IMR-90 (cell line): Measurements from ENCODE around the gene TPST1. TPM values are rescaled to one million over a fixed set of nuclear protein-coding genes. Genes with fewer than 3 reads are reported as not detected.

Experiments
- ATAC-seq: fragments of 200-7000 bp; cut with Tn5 transposase; 2 replicates; pipeline ENCODE4 v1.9.1; 2020; ENCODE audit warnings: low read depth, mild to moderate bottlenecking, moderate library complexity
- BruUV-seq: library from RNA; stranded (reverse); fragments of 400-500 nt; replicated peaks from 2 replicates; lab custom pipeline; 2021; lab: Mats Ljungman, UMichigan
- CTCF ChIA-PET: fragments of 300-600 bp; formaldehyde crosslinking; extraction: SDS; loops from one replicate; lab custom pipeline; 2021; ENCODE audit warnings: antibody characterized with exemption; lab: Yijun Ruan, JAX
- POLR2A ChIA-PET: fragments of 300-600 bp; sonication (Branson Sonifier 250); formaldehyde crosslinking; loops from one replicate; lab custom pipeline; 2022; ENCODE audit warnings: antibody characterized with exemption; ENCODE audit not compliant: unreplicated experiment; lab: Charles Lee
- DNase-seq: peaks from one replicate; pipeline ENCODE4 v3.0.0; 2013
- H2AFZ ChIP-seq: replicated peaks from 2 replicates; pipeline ENCODE3; 2013; ENCODE audit warnings: low read length, mild to moderate bottlenecking; ENCODE audit not compliant: poor library complexity
- H2AK5ac ChIP-seq: 2 replicates; pipeline ENCODE4 v1.6.1; 2013; ENCODE audit warnings: low read depth, low read length, inconsistent platforms
- H2AK9ac ChIP-seq: replicated peaks from 2 replicates; pipeline ENCODE3; 2013; ENCODE audit warnings: mild to moderate bottlenecking, low read depth, low read length, moderate library complexity; ENCODE audit not compliant: poor library complexity
- H2BK120ac ChIP-seq: 2 replicates; pipeline ENCODE4 v1.6.1; 2013; ENCODE audit warnings: low read depth, low read length, inconsistent platforms
- H2BK15ac ChIP-seq: 3 replicates; pipeline ENCODE4 v1.6.1; 2013; ENCODE audit warnings: low read depth, low read length, inconsistent platforms
- H2BK20ac ChIP-seq: 2 replicates; pipeline ENCODE4 v1.6.1; 2013; ENCODE audit warnings: low read depth, mild to moderate bottlenecking, inconsistent platforms, low read length, moderate library complexity
- H2BK5ac ChIP-seq: 2 replicates; pipeline ENCODE4 v1.6.1; 2013; ENCODE audit warnings: mild to moderate bottlenecking, low read depth, low read length, inconsistent platforms; ENCODE audit not compliant: poor library complexity, severe bottlenecking
- H3K14ac ChIP-seq: replicated peaks from 2 replicates; pipeline ENCODE4 v1.6.1; 2013; ENCODE audit warnings: low read depth, low read length, inconsistent platforms
- H3K18ac ChIP-seq: 2 replicates; pipeline ENCODE4 v1.6.1; 2013; ENCODE audit warnings: low read depth, low read length, control low read depth
- H3K23ac ChIP-seq: 2 replicates; pipeline ENCODE4 v1.6.1; 2013; ENCODE audit warnings: low read depth, low read length, inconsistent platforms
- H3K27ac ChIP-seq: 2 replicates; pipeline ENCODE4 v1.5.1; 2013; ENCODE audit warnings: mild to moderate bottlenecking, control low read depth, low read length; ENCODE audit not compliant: insufficient read depth
- H3K27me3 ChIP-seq: 2 replicates; pipeline ENCODE4 v1.6.1; 2013; ENCODE audit warnings: low read length; ENCODE audit not compliant: control insufficient read depth, insufficient read depth
- H3K36me3 ChIP-seq: 2 replicates; pipeline ENCODE4 v1.6.1; 2013; ENCODE audit warnings: low read length, mixed read lengths; ENCODE audit not compliant: control insufficient read depth, insufficient read depth
- H3K4ac ChIP-seq: 2 replicates; pipeline ENCODE4 v1.6.1; 2013; ENCODE audit warnings: low read depth, low read length, inconsistent platforms
- H3K4me1 ChIP-seq: 2 replicates; pipeline ENCODE4 v1.6.1; 2013; ENCODE audit warnings: low read length, mixed read lengths; ENCODE audit not compliant: control insufficient read depth, insufficient read depth
- H3K4me2 ChIP-seq: 2 replicates; pipeline ENCODE4 v1.6.1; 2013; ENCODE audit warnings: low read depth, mild to moderate bottlenecking, control low read depth, low read length, moderate library complexity
- H3K4me3 ChIP-seq: 2 replicates; pipeline ENCODE4 v1.5.1; 2013; ENCODE audit warnings: low read depth, mild to moderate bottlenecking, control low read depth, low read length, moderate library complexity; ENCODE audit not compliant: insufficient read depth
- H3K56ac ChIP-seq: 2 replicates; pipeline ENCODE4 v1.6.1; 2013; ENCODE audit warnings: low read length, inconsistent platforms; ENCODE audit not compliant: insufficient read depth; ENCODE audit errors: extremely low read depth
- H3K79me1 ChIP-seq, 2 experiments: 2 replicates each; pipeline ENCODE4 v1.6.1; 2013; ENCODE audit warnings: low read length in 2 of 2, inconsistent platforms in 1 of 2, low read depth in 1 of 2
- H3K9ac ChIP-seq: 2 replicates; pipeline ENCODE4 v1.6.1; 2013; ENCODE audit warnings: low read depth, low read length, control low read depth
- H3K9me1 ChIP-seq: 2 replicates; pipeline ENCODE4 v1.6.1; 2013; ENCODE audit warnings: low read length, inconsistent platforms; ENCODE audit not compliant: insufficient read depth
- H3K9me3 ChIP-seq: 2 replicates; pipeline ENCODE4 v1.6.1; 2013; ENCODE audit warnings: low read length; ENCODE audit not compliant: control insufficient read depth, insufficient read depth
- H4K20me1 ChIP-seq: 2 replicates; pipeline ENCODE4 v1.6.1; 2013; ENCODE audit warnings: low read length, inconsistent platforms; ENCODE audit not compliant: insufficient read depth
- H4K5ac ChIP-seq: 2 replicates; pipeline ENCODE4 v1.6.1; 2013; ENCODE audit warnings: mild to moderate bottlenecking, low read depth, low read length, control low read depth
- H4K8ac ChIP-seq, 2 experiments: 2 replicates each; pipeline ENCODE4 v1.6.1; 2013; ENCODE audit warnings: low read depth in 2 of 2, low read length in 2 of 2, control low read depth in 1 of 2, inconsistent platforms in 1 of 2
- H4K91ac ChIP-seq: 2 replicates; pipeline ENCODE4 v1.6.1; 2013; ENCODE audit warnings: low read depth, low read length, inconsistent platforms; ENCODE audit not compliant: insufficient read depth
- BHLHE40 ChIP-seq: fragments of 150-350 bp; IDR thresholded peaks from 2 replicates; pipeline ENCODE4 v1.6.1; 2016; ENCODE audit warnings: mild to moderate bottlenecking, low read depth, low read length
- CEBPB ChIP-seq: IDR thresholded peaks from 2 replicates; pipeline ENCODE4 v1.6.1; 2012; ENCODE audit warnings: low read depth, low read length, improper control_type of control experiment
- CHD1 ChIP-seq: IDR thresholded peaks from 2 replicates; pipeline ENCODE4 v1.6.1; 2012; ENCODE audit warnings: low read depth, low read length, improper control_type of control experiment
- CTCF ChIP-seq: conservative IDR thresholded peaks from 2 replicates; pipeline ENCODE4 v1.5.1; 2012; ENCODE audit warnings: mild to moderate bottlenecking, low read depth, low read length, improper control_type of control experiment
- ELK1 ChIP-seq: fragments of 150-350 bp; IDR thresholded peaks from 2 replicates; pipeline ENCODE4 v1.6.1; 2016; ENCODE audit warnings: low read depth, mild to moderate bottlenecking, low read length, moderate library complexity, borderline replicate concordance
- FOS ChIP-seq: fragments of 150-350 bp; IDR thresholded peaks from 2 replicates; pipeline ENCODE4 v1.6.1; 2016; ENCODE audit warnings: low read depth, low read length
- MAFK ChIP-seq: IDR thresholded peaks from 2 replicates; pipeline ENCODE4 v1.6.1; 2012; ENCODE audit warnings: low read depth, low read length, improper control_type of control experiment
- MAZ ChIP-seq: IDR thresholded peaks from 2 replicates; pipeline ENCODE4 v1.6.1; 2012; ENCODE audit warnings: low read depth, mild to moderate bottlenecking, low read length, improper control_type of control experiment, moderate library complexity, borderline replicate concordance
- MXI1 ChIP-seq: IDR thresholded peaks from 2 replicates; pipeline ENCODE4 v1.6.1; 2012; ENCODE audit warnings: low read depth, mild to moderate bottlenecking, low read length, moderate library complexity, borderline replicate concordance
- NFE2L2 ChIP-seq: fragments of 150-350 bp; IDR thresholded peaks from 2 replicates; pipeline ENCODE4 v1.6.1; 2016; ENCODE audit warnings: low read depth, mild to moderate bottlenecking, low read length
- POLR2A ChIP-seq: IDR thresholded peaks from 2 replicates; pipeline ENCODE4 v1.6.1; 2012; ENCODE audit warnings: mild to moderate bottlenecking, low read depth, low read length
- RAD21 ChIP-seq: IDR thresholded peaks from 2 replicates; pipeline ENCODE4 v1.6.1; 2012; ENCODE audit warnings: low read length, improper control_type of control experiment
- RCOR1 ChIP-seq: IDR thresholded peaks from 2 replicates; pipeline ENCODE4 v1.6.1; 2012; ENCODE audit warnings: mild to moderate bottlenecking, low read length, improper control_type of control experiment; ENCODE audit not compliant: insufficient replicate concordance
- RFX5 ChIP-seq: IDR thresholded peaks from 2 replicates; pipeline ENCODE4 v1.8.0; 2012; ENCODE audit warnings: low read depth, mild to moderate bottlenecking, low read length, moderate library complexity
- SMC3 ChIP-seq: fragments of 150-350 bp; IDR thresholded peaks from 2 replicates; pipeline ENCODE4 v1.6.1; 2016; ENCODE audit warnings: low read depth, mild to moderate bottlenecking, antibody characterized with exemption, low read length, moderate library complexity
- USF2 ChIP-seq: fragments of 150-350 bp; IDR thresholded peaks from 2 replicates; pipeline ENCODE4 v1.6.1; 2017; ENCODE audit warnings: mild to moderate bottlenecking, antibody characterized with exemption, low read length, low read depth
- WGBS, 2 experiments: methylation state at CpG; one replicate each; pipeline versions ENCODE4 v1.1.5 to v1.1.7; 2013; ENCODE audit warnings: missing lambda C conversion rate in 2 of 2; ENCODE audit not compliant: insufficient read length in 1 of 2; ENCODE audit errors: extremely low coverage in 2 of 2; 5-methylcytosine and 5-hydroxymethylcytosine counted together
- dilution Hi-C: fragments of 300-500 bp; cut with HindIII; formaldehyde crosslinking; loops from one replicate; pipeline ENCODE4 v1.14.3; 2018; ENCODE audit warnings: low sequenced_read_pairs; ENCODE audit not compliant: unreplicated experiment
- in situ Hi-C: fragments of 300-500 bp; cut with MboI; formaldehyde crosslinking; loops from 3 replicates; pipeline ENCODE4 v1.14.3; 2019; ENCODE audit warnings: low sequenced_read_pairs, inconsistent platforms, mixed read lengths
- intact Hi-C: fragments of 100-400 bp; cut with micrococcal nuclease; formaldehyde crosslinking; loops from 2 replicates; pipeline ENCODE4 v1.10.0; 2022
- polyA plus RNA-seq, 3 experiments: library from polyadenylated mRNA; depleted of rRNA; stranded (reverse); fragments of >200 nt; gene quantifications; 2 replicates each; pipeline ENCODE4 v1.2.3, GENCODE V29; 2012; ENCODE audit warnings: low replicate concordance in 1 of 3
- total RNA-seq: library from RNA; depleted of rRNA; stranded (reverse); fragments of >200 nt; gene quantifications from 2 replicates; pipeline ENCODE4 v1.2.3, GENCODE V29; 2012

TPST1 gene
- total and polyA plus RNA-seq, 2 of the 4 experiments (the other 2 are of a cell fraction) = 37.7 to 58.6 TPM

- Histone ChIP-seq H4K20me1 (no peaks in the 10 kb centered on the region), H4K5ac (no peak overlapping the region), H2BK20ac (no peak overlapping the region), H3K27me3 (no peaks in the 10 kb centered on the region), H3K9me3 (peaks cover 6% of the 10 kb centered on the region; the same call in 1 of the 2 replicates), H2AK5ac (no peak overlapping the region), H3K14ac (no peak overlapping the region), H3K18ac (no peak overlapping the region), H4K91ac (no peak overlapping the region), H3K79me1 (no peaks in the 10 kb centered on the region), H3K4me3 (no peak overlapping the region), H2BK120ac (no peak overlapping the region), H3K9ac (no peak overlapping the region), H2AFZ (no peak overlapping the region), H3K4me2 (no peak overlapping the region), H3K27ac (no peak overlapping the region), H3K36me3 (no peaks in the 10 kb centered on the region), H3K9me1 (peaks cover 5% of the 10 kb centered on the region; the same call in 1 of the 2 replicates), H4K8ac (no peak overlapping the region), H2AK9ac (no peak overlapping the region), H3K4me1 (peaks cover 2% of the 10 kb centered on the region; the same call in 1 of the 2 replicates), H3K56ac (no peak overlapping the region), H2BK15ac (no peak overlapping the region), H3K4ac (no peak overlapping the region), H2BK5ac (no peak overlapping the region), H3K23ac (no peak overlapping the region)
- dilution Hi-C loops = no loop called here
- no CpG with 5 or more reads among the region's 3 CpGs for WGBS, 2 experiments
- ChIA-PET POLR2A (no interaction called here), CTCF (no interaction called here)
- ATAC-seq = no peak
- no peak for DNase-seq
- in situ Hi-C loops = no loop called here
- intact Hi-C loops = no loop called here
- BruUV-seq = no TSS peak
- TF ChIP-seq FOS = no peak
- TF ChIP-seq ELK1 = no peak
- TF ChIP-seq CEBPB = no peak
- no peak for TF ChIP-seq RAD21
- TF ChIP-seq POLR2A = no peak
- no peak for TF ChIP-seq CTCF
- no peak for TF ChIP-seq CHD1
- TF ChIP-seq BHLHE40 = no peak
- TF ChIP-seq RFX5 = no peak
- TF ChIP-seq NFE2L2 = no peak
- TF ChIP-seq MXI1 = no peak
- TF ChIP-seq MAZ = no peak
- TF ChIP-seq SMC3 = no peak
- no peak for TF ChIP-seq MAFK
- TF ChIP-seq RCOR1 = no peak
- no peak for TF ChIP-seq USF2
These were observed 195.3 kb downstream of the TPST1 start for GRCh38 chr7:66400400-66400799.
